LNCAP (cell line): ENCODE measurements around the gene QSOX2.

Experiments
- CTCF ChIP-seq: fragments of 450-650 bp; IDR thresholded peaks from 2 replicates; pipeline ENCODE4 v1.5.1; 2017; ENCODE audit warnings: mild to moderate bottlenecking

The QSOX2 gene

GRCh38 chr9:136240941-136241340 is 4.7 kb downstream of the QSOX2 start:
- TF ChIP-seq CTCF, result no peak

DNA sequence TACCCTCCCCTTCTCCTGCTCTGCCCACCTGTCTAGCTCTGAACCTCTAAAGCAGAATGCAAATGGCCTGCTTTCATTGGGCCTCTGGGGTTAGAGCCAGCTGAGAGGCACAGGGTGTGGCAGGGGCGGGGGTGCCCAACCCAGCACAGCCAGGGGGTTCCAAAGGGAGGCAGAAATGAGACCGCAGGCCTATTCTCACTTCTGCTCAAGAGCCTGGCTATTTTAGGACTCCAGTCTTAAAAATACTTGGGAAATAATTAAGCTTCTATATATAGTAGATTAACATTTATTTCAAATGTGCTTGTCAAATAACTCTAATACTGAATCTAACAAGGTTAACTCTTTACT is 5.7 kb downstream of the QSOX2 start:
- no peak for TF ChIP-seq CTCF

- no peak for TF ChIP-seq CTCF
These were observed 6.3 kb downstream of the QSOX2 start for GRCh38 chr9:136239135-136239982.

GRCh38 chr9:136238342-136238732 is 7.3 kb downstream of the QSOX2 start:
- TF ChIP-seq CTCF, result no peak

DNA sequence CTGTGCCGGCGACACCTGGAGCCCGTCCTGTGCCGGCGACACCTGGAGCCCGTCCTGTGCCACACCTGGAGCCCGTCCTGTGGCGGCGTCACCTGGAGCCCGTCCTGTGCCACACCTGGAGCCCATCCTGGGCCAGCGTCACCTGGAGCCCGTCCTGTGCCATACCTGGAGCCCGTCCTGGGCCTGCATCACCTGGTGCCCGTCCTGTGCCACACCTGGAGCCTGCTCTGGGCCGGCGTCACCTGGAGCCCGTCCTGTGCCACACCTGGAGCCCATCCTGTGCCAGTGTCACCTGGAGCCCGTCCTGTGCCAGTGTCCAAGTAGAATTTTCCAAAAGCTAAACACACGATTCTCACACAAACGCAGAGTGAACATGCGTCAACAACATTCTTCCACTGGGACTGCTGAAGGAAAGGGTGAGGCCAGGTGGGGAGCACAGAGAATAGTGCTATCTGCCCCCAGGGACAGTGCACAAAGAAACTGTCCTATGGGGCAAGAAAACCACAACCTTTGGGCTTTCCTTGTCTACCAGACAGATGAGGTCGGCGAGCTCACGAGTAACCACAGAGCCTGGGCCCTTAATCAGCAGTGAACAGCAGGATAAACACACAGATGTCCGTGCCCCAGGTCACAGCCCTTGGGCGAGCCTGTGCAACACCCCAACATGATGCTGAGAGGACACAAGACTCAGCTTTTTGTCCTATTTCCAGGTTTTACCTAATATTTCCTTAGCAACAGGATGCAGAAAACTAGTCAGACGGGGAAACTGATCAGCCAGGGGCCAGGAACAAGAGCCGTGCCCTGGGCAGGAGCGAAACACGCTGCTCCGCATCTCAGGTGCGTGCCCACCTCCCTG is 7.9 kb downstream of the QSOX2 start:
- no peak for TF ChIP-seq CTCF

- no peak for TF ChIP-seq CTCF
These were observed 9.7 kb downstream of the QSOX2 start for GRCh38 chr9:136235709-136236455.

GRCh38 chr9:136235171-136235570 is 10.4 kb downstream of the QSOX2 start:
- TF ChIP-seq CTCF, result no peak
